HEK293T (cell line): ENCODE data around the gene PCDHA6.
"Not testable (repeated sequence)": the region's sequence is repeated elsewhere in the genome, so short reads cannot be mapped to it uniquely, and the experiment has no call there.

Experiments
- HDGF ChIP-seq: fragments of 450-650 bp; IDR thresholded peaks from 2 replicates; pipeline ENCODE4 v1.6.1; 2017; ENCODE audit warnings: antibody characterized with exemption, borderline replicate concordance
- SP1 ChIP-seq: fragments of 450-650 bp; IDR thresholded peaks from 2 replicates; pipeline ENCODE4 v1.6.1; 2017

DNA sequence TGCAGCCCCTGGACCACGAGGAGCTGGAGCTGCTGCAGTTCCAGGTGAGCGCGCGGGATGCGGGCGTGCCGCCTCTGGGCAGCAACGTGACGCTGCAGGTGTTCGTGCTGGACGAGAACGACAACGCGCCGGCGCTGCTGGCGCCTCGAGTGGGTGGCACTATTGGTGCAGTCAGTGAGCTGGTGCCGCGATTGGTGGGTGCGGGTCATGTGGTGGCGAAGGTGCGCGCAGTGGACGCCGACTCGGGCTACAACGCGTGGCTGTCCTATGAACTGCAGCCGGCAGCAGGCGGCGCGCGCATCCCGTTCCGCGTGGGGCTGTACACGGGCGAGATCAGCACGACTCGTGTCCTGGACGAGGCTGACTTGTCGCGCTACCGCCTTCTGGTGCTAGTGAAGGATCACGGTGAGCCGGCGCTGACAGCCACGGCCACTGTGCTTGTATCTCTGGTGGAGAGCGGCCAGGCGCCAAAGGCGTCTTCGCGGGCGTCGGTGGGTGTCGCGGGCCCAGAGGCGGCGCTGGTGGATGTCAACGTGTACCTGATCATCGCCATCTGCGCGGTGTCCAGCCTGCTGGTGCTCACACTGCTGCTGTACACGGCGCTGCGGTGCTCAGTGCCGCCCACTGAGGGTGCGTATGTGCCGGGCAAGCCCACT lies 39.8 kb upstream of the PCDHA6 start:
- not testable (repeated sequence) for TF ChIP-seq HDGF, SP1
